Tibial nerve (tissue), 4 donors: ENCODE data around the gene ADAT3. TPM values are rescaled to one million over a fixed set of nuclear protein-coding genes. Genes with fewer than 3 reads are reported as not detected.
"Not testable (repeated sequence)": the region's sequence is repeated elsewhere in the genome, so short reads cannot be mapped to it uniquely, and the experiment has no call there.

Source experiments
- DNase-seq, 2 donors: peaks; one replicate each; pipeline ENCODE4 v3.0.0-alpha.2; 2019; ENCODE audit warnings: low spot score in 2 of 2
- H3K27ac ChIP-seq, 4 donors: fragments of 200-600 bp; sonication (generic) in 3 of 4; one replicate each; pipeline ENCODE4 v1.5.1; 2017 to 2019; ENCODE audit warnings: mild to moderate bottlenecking in 1 of 4
- H3K27me3 ChIP-seq, 2 donors: fragments of 200-600 bp; sonication (generic) in 1 of 2; one replicate each; pipeline versions ENCODE4 v1.5.1 to v1.6.0; 2017 to 2019
- H3K36me3 ChIP-seq, 3 donors: fragments of 200-600 bp; sonication (generic); one replicate each; pipeline ENCODE4 v1.5.1; 2018 to 2019
- H3K4me1 ChIP-seq, 4 donors: fragments of 200-600 bp; sonication (generic) in 3 of 4; one replicate each; pipeline ENCODE4 v1.5.1; 2017 to 2019
- H3K4me3 ChIP-seq, 4 donors: fragments of 200-600 bp; sonication (generic) in 3 of 4; one replicate each; pipeline ENCODE4 v1.5.1; 2017 to 2019; ENCODE audit warnings: mild to moderate bottlenecking in 1 of 4, moderate library complexity in 1 of 4
- H3K9me3 ChIP-seq, 4 donors: fragments of 200-600 bp; sonication (generic) in 3 of 4; one replicate each; pipeline ENCODE4 v1.5.1; 2017 to 2019
- EP300 ChIP-seq, 2 donors: sonication (generic); formaldehyde crosslinking; IDR thresholded peaks; one replicate each; pipeline ENCODE4 v1.6.1; 2017; ENCODE audit warnings: antibody characterized with exemption in 2 of 2, mild to moderate bottlenecking in 1 of 2
- POLR2A ChIP-seq, 2 donors: fragments of 450-650 bp; IDR thresholded peaks; one replicate each; pipeline ENCODE4 v1.6.1; 2017; ENCODE audit warnings: antibody characterized with exemption in 2 of 2, mild to moderate bottlenecking in 2 of 2, moderate library complexity in 2 of 2
- WGBS, 2 donors: methylation state at CpG; one replicate each; pipeline ENCODE4 v1.1.5; 2018; 5-methylcytosine and 5-hydroxymethylcytosine counted together
- total RNA-seq, 4 donors: library from RNA; depleted of rRNA; stranded (reverse); fragments of >200 nt; gene quantifications; one replicate each; pipeline ENCODE4 v1.1.0, GENCODE V29; 2016
- TF ChIP-seq, protein P1 (sequence below), 5 experiments: fragments of 200-600 bp in 3 of 5; fragments of 450-650 bp in 2 of 5; sonication (generic) in 3 of 5; IDR thresholded peaks; one replicate each; pipeline ENCODE4 v1.5.1; 2016 to 2019; ENCODE audit warnings: antibody characterized with exemption in 5 of 5, mild to moderate bottlenecking in 3 of 5, moderate library complexity in 2 of 5

The ADAT3 gene
- total RNA-seq, 4 donors from 2014 or later = 2.4 to 8.7 (median 4.8) TPM

DNA sequence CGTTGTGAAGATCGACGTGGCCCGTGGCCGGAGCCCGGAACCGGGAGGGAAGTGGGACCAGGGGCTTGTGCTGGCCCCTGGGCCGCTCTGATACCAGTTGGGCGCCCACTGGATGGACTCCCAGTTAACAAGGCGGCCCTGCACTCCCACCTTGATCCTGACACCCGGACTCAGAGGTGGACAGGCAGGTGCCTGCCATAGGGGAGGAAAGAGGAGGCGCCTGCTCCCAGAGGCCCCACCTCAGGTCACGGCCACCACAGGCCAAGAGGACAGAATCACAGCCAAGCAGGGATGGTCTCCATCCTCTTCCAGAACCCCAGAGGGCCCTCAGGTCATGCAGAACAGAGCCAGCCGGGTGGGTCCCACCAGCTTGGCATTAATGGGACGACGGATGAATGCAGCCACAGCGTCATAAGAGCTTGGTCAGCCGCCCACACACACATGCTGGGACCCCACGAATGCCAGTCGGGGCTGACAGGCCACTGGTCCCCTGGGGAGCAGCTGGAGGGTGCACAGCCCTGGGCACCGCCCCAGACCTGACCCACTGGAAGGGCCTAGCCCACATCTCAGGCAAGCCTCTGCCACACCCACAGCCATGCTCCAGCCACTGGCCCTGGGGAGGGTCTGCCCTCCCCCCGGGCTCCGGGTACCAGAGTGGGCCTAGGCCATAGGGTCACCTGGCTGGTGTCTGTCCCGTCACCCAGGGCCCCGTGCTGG, 32.2 kb upstream of the ADAT3 start:
- Histone ChIP-seq H3K36me3 (peaks cover 0 to 30% (median 0%) of the 10 kb centered on the region in 3 donors), H3K27me3 (no peaks in the 10 kb centered on the region), H3K27ac (peak overlapping the region; percentile 50 to 95 (median 70)), H3K4me1 (peaks cover 5 to 59% (median 25%) of the 10 kb centered on the region in 4 donors), H3K4me3 (peak overlapping the region in 1 of 4 donors; percentile 14), H3K9me3 (no peaks in the 10 kb centered on the region)
- DNase-seq = no peak
- WGBS, 2 donors = 72 to 82% methylated on average over 20 to 25 of the region's 25 CpGs
- TF ChIP-seq EP300 (IDR thresholded peaks at IDR 0.05) (no peak), POLR2A (IDR thresholded peaks at IDR 0.05) (no peak)

DNA sequence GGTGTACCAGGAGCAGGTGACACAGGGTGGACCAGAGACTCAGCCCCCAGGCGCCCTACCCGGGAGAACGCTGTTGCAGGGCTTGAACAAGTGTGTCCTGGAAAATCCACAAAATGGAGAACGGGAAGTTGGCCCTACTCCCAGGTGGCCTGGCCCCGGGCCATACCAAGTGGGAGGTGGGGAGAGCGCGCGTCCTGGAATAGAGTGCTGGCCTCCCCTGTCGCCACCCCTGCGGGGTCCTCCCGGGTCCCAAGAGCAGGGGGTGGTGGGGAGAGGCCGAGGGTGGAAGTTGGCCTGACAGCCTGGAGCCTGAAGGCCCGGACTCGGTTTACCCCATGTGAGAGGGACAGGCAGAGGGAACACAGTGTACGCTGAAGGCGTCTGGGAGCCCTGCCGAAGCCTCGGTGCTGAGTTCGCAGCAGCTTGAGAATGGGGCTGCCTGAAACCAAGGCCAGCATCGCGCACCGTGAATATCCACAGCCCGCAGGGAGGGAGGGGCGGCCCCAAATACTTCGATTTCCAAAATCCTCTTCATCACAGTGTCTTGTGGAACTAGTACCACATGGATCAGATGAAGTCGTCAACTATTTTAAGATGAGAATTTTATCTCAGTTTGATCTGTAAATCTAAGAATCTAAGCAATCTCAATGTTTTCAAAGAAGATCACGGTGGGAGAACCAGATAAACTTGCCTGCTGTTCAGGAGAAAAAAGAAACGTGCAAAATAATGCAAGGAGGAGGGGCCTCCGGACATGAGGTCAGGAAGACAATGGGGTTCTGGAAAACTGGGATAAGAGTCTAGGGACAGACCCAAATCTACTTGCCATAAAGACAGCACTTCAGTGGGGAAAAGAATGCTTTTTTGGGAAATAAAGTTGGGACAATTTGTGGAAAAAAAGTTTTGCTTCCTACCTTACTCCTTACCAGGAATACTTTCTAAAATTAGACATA, 31.4 kb upstream of the ADAT3 start:
- DNase-seq = no peak
- WGBS, 2 donors = 62% methylated on average over 29 of the region's 29 CpGs
- peaks cover 5 to 62% (median 25%) of the 10 kb centered on the region in 4 donors for H3K4me1 ChIP-seq

DNA sequence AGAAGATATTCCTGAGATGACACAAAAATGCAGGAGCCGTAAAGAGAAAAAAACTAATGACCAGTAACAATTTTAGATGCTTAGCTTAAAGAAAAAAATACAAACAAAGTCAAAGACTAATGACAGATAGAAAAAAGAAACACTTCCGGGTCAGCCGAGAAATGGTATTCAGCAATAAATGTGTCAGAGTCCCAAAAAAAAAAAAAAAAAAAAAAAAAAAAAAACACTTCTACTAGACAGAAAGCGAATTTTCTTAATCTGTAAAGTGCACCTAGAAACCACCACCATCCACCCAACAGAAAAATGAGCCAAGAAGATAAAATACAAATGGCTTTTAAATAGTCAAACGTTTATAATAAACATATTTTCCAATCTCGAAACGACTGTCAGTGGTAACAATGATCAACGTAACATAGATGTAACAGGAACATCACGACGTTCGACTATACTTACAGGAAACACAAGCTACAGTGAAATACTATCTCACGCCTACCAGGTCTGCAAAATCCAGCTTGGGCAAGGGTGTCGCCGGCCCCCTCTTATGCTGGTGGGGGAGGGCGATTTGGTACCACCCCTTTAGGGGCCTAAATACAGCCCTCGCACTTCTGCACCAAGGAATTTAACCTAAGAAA, 30.5 kb upstream of the ADAT3 start:
- H3K27ac ChIP-seq = peak overlapping the region in 3 of 4 donors; percentile 93 to 97 (median 95)
- H3K27me3 ChIP-seq = no peaks in the 10 kb centered on the region
- H3K4me3 ChIP-seq = peak overlapping the region; percentile 68 to 100 (median 99)
- no peak for DNase-seq
- peaks cover 5 to 62% (median 25%) of the 10 kb centered on the region in 4 donors for H3K4me1 ChIP-seq
- H3K36me3 ChIP-seq = peaks cover 0 to 38% (median 0%) of the 10 kb centered on the region in 3 donors
- H3K9me3 ChIP-seq = no peaks in the 10 kb centered on the region
- 18 to 25% methylated on average over 16 of the region's 16 CpGs for WGBS, 2 donors
- TF ChIP-seq, protein P1, sequence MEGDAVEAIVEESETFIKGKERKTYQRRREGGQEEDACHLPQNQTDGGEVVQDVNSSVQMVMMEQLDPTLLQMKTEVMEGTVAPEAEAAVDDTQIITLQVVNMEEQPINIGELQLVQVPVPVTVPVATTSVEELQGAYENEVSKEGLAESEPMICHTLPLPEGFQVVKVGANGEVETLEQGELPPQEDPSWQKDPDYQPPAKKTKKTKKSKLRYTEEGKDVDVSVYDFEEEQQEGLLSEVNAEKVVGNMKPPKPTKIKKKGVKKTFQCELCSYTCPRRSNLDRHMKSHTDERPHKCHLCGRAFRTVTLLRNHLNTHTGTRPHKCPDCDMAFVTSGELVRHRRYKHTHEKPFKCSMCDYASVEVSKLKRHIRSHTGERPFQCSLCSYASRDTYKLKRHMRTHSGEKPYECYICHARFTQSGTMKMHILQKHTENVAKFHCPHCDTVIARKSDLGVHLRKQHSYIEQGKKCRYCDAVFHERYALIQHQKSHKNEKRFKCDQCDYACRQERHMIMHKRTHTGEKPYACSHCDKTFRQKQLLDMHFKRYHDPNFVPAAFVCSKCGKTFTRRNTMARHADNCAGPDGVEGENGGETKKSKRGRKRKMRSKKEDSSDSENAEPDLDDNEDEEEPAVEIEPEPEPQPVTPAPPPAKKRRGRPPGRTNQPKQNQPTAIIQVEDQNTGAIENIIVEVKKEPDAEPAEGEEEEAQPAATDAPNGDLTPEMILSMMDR (IDR thresholded peaks at IDR 0.05) = no peak

More for the DNA sequence above, 31.4 kb upstream of the ADAT3 start:
- H3K27ac ChIP-seq = peak overlapping the region; percentile 62 to 97 (median 86)
- peaks cover 0 to 34% (median 0%) of the 10 kb centered on the region in 3 donors for H3K36me3 ChIP-seq
- TF ChIP-seq POLR2A (IDR thresholded peaks at IDR 0.05) (no peak), EP300 (IDR thresholded peaks at IDR 0.05) (no peak)
- TF ChIP-seq, protein P1 (IDR thresholded peaks at IDR 0.05) = no peak
- H3K9me3 ChIP-seq = no peaks in the 10 kb centered on the region
- peak overlapping the region in 1 of 4 donors; percentile 14 for H3K4me3 ChIP-seq
- H3K27me3 ChIP-seq = no peaks in the 10 kb centered on the region

DNA sequence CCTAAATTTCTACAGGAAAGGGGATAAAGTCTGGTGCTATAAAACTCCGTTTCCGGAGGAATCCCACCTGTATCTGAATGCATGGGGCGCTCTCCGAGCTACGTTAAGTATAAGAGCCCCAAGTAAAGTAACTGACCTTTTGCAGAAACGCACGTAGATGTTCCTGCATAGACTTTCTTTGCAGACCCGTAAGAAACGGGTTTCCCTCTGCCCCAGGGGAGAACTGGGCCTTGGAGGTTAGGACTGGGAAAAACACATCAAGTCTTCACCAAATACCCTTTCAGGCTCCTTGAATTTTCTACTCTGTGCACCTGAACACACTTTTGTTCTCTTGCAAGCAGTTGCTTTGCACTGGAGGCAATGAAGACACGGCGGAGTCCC, 29.9 kb upstream of the ADAT3 start:
- Histone ChIP-seq H3K4me3 (peak overlapping the region; percentile 68 to 100 (median 99)), H3K27ac (peak overlapping the region; percentile 77 to 97 (median 94)), H3K36me3 (peaks cover 0 to 38% (median 0%) of the 10 kb centered on the region in 3 donors), H3K4me1 (peaks cover 5 to 67% (median 27%) of the 10 kb centered on the region in 4 donors)
- not testable (repeated sequence) for H3K9me3 ChIP-seq, DNase-seq, H3K27me3 ChIP-seq
- WGBS, 2 donors = 2 to 6% methylated on average over 11 of the region's 11 CpGs

DNA sequence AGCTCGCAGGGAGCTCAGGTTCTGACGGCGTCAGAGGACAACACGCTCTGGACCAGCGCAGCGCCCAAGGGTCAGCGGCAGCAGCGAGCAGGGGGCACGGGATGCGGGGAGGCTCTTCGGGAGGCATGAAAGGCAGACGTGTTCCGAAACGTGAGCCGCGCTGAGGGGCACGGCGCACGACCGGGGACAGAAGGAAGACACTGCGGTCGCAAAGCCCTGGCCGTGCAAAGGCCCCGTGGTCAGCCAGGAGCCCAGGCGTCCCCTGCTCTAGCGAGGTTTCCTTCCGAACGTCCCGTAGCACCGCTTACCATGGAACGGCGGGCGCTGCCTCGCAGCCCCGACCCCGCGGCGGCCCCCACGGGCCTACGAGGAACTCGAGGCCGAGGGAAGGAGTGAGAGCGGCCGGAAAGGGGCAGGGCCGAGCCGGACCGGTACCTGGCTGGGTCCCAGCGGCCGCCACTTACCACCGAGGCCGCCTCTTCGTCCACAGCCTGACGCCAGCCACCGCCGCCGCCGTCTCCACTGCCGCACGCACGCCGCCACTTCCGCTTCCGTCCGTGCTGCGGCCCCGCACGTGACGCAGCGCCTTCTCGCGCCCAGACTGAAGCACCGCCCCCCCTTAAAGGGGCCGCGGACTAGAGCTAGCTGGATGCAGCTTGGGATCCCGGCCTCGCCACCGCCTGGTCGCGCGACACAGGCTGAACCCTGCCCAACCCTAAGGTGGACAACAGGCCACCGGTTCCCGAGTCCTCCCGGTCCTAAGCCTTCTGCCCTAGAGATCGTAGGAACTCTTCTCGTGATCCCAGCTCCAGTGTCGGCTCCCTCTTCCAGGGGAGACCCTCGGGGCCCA, 29.3 kb upstream of the ADAT3 start:
- TF ChIP-seq, protein P1 (IDR thresholded peaks at IDR 0.05) = peak in 2 of 5 experiments; percentile 24 to 56
- TF ChIP-seq EP300 (IDR thresholded peaks at IDR 0.05) (peak; percentile 84 to 99), POLR2A (IDR thresholded peaks at IDR 0.05) (peak; percentile 79 to 91)
- WGBS, 2 donors = 0 to 1% methylated on average over 35 to 55 of the region's 87 CpGs
- Histone ChIP-seq H3K4me3 (peak overlapping the region; percentile 68 to 100 (median 99)), H3K27ac (peak overlapping the region; percentile 77 to 97 (median 94)), H3K9me3 (no peaks in the 10 kb centered on the region), H3K27me3 (no peaks in the 10 kb centered on the region), H3K4me1 (peaks cover 5 to 71% (median 33%) of the 10 kb centered on the region in 4 donors), H3K36me3 (peaks cover 0 to 38% (median 0%) of the 10 kb centered on the region in 3 donors)
- DNase-seq = peak; percentile 85 to 88

DNA sequence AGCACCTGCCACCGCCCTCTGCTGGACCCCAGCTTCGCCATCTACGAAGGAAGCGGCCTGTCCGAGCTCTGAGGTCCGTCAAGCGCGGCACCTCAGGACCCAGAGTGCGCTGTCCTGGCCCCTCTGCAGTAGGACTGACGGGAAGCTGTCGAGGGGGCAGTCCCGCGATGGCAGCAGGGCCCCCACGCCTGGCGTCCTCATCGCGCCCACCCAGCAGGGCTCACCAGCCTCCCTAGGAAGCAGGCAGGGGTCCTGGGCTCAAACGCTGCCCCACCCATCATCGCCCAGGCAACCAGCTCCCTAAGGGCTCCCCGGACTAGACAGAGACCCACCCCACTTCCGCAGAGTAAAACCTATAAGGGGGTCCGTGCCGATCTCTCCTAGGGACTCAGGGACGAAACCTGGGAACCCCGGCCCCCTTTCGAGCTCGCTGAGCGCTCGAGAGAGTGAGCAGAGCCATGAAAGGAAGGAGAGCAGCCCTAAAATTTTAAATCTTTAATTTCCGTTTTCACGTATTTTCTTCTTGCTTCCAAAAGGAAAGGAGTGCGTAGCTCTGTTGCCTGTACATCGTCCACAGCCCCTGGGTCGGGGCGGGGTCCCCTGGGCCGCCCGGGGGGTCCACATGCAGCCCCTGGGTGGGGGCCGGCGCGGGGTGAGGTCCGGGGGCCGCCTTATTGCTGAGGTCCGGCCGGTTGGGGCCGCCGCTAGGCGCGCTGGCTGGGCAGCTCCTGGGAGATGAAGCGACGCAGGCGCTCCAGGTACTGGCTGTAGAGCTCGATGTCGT, 28.5 kb upstream of the ADAT3 start:
- not testable (repeated sequence) for H3K9me3 ChIP-seq, H3K27me3 ChIP-seq, DNase-seq
- Histone ChIP-seq H3K4me1 (peaks cover 5 to 71% (median 36%) of the 10 kb centered on the region in 4 donors), H3K4me3 (peak overlapping the region; percentile 68 to 100 (median 99)), H3K36me3 (peaks cover 0 to 30% (median 0%) of the 10 kb centered on the region in 3 donors), H3K27ac (peak overlapping the region; percentile 77 to 97 (median 94))
- WGBS, 2 donors = 29 to 43% methylated on average over 24 to 39 of the region's 53 CpGs

DNA sequence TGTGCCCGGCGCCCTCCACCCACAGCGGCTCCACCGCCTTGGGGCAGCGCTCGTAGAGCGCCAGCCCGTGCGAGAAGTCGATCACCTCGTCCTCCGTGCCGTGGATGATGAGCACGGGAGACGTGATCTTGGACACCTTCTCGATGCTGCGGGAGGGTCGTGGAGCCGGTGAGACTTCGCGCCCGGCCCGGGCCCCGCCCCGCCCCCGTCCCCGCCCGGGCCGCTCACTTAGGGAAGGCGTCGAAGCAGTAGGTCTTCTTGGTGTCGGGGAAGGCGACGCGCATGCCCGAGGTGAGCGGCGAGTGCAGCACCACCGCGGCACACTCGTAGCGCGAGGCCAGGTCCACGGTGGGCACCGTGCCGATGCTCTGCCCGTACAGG, 27.9 kb upstream of the ADAT3 start:
- peaks cover 0 to 25% (median 0%) of the 10 kb centered on the region in 3 donors for H3K36me3 ChIP-seq
- H3K27me3 ChIP-seq, H3K9me3 ChIP-seq, H3K4me3 ChIP-seq, H3K27ac ChIP-seq, DNase-seq: not testable (repeated sequence)
- peaks cover 5 to 71% (median 42%) of the 10 kb centered on the region in 4 donors for H3K4me1 ChIP-seq
- WGBS, 2 donors = 52 to 54% methylated on average over 26 to 28 of the region's 47 CpGs
